ENCODE measurements around the gene DNAAF6.
"Not testable (repeated sequence)": the region's sequence is repeated elsewhere in the genome, so short reads cannot be mapped to it uniquely, and the experiment has no call there.

DNAAF6 gene

DNA sequence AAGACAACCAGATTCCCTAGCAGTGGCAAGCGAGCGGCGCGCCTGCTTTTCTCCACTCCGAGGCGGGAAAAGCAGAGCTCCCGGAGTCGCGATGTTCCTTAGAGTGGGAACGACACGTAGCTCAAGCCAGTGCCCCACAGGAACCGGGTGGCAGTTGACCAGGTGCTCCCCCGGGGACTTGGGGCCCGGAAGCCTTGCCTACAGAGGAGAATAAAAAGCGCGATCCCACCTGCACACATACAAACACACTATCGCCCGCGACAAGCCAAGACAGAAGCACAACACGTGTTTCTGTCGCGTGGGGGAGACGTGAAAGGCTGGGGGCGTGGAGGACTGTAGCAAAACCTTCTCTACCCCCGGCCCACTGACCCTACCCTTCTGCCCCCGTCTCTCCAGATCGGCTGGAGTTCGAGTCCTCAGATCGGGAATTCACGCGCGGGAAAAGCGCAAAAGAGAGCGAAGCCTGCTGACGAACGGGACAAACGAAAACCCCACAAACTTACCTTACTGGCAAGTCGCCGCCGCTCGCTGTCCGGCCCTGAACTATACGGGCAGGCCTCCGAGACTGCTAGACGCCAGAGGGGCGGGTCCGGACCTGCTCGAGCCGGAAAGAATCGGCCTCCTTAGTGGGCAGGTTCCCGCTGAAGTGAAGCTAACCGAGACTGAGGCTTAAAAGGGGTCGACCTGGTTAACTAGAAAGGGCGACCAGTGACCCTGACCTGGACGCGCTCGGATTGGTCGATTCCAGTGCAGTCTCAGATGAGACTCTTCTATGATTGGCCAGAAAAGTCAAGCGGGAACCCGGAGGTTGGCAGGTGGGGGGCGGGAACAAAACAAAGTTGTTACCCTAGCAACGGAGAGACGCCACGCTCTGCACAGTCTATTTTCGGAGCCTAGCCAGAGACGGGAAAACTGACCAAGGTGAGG lies at the start of gene DNAAF6, which contains the start of gene NUP62CL:
TSS of gene DNAAF6 (plus strand) at position 842 of the 927 bp plus-strand sequence. CDS start 6,265 bp downstream, outside the sequence.
TSS of gene NUP62CL (minus strand) at position 664 of the 927 bp plus-strand sequence. CDS start 31,287 bp downstream, outside the sequence.
- Histone ChIP-seq H3K9ac (ENCODE audit: low read length) (peak within 1 kb of the TSS; percentile 79), H3K27ac (ENCODE audit: low read depth, low read length) (no peak within 1 kb of the TSS), H3K4me3 (ENCODE audit: low read depth, low read length) (peak within 1 kb of the TSS; percentile 87), H3K9me3 (ENCODE audit: control insufficient read depth, insufficient read depth, low read depth, low read length) (no peaks in the 10 kb centered on the region), H3K36me3 (ENCODE audit: control insufficient read depth, insufficient read depth, low read length) (no peaks in the 10 kb centered on the region), H3K4me1 (ENCODE audit: control insufficient read depth, insufficient read depth, low read length) (peaks cover 16% of the 10 kb centered on the region), H3K27me3 (ENCODE audit: control insufficient read depth, insufficient read depth, low read length) (0 out of 2 replicates have a peak, but pooled peaks cover 3% of the 10 kb centered on the region)

GRCh38 chrX:107157618-107158017 lies 48.8 kb upstream of the DNAAF6 start:
- H3K36me3 ChIP-seq (ENCODE audit: control insufficient read depth, insufficient read depth, low read length); H3K27ac ChIP-seq (ENCODE audit: low read depth, low read length); H3K9me3 ChIP-seq (ENCODE audit: control insufficient read depth, insufficient read depth, low read depth, low read length); H3K9ac ChIP-seq (ENCODE audit: low read length); H3K4me3 ChIP-seq (ENCODE audit: low read depth, low read length); H3K4me1 ChIP-seq (ENCODE audit: control insufficient read depth, insufficient read depth, low read length); H3K27me3 ChIP-seq (ENCODE audit: control insufficient read depth, insufficient read depth, low read length): not testable (repeated sequence)

DNA sequence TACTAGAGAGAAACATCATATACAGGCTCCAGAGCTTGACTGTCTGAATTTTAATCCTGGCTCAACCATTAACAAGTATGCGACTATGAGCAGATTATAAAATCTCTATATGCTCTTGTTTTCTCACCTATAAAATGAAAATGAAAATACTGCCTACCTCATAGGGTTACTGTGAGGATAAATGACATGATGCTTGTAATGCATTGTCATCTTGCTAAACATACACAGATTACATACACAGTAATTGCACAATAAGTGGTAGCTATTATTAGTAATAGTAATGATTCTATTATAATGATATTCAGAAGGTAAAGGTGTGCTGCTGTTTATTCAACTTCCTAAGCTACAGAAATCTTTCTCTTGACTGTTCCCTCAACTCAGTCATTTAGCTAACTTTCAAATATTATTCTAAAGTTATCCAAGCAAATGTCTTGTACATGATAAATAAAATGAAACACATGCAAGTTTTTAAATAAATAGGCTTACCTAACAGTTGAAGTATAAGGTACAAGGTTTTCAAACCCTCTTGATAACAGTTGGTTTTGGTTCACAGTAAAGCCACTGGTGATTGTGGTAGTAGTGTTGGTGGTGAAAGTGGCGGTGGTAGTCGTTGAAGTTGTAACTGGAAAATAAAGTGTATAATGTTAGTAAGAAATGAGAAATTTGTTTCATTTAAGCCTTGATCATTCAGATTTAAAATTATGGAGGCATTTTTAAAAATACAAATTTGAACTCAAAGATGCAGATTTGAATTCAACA lies 39.1 kb upstream of the DNAAF6 start:
- H3K9ac ChIP-seq (ENCODE audit: low read length): no peak overlapping the region
- no peaks in the 10 kb centered on the region; the same call in 1 of the 2 replicates for H3K27me3 ChIP-seq (ENCODE audit: control insufficient read depth, insufficient read depth, low read length)
- no peaks in the 10 kb centered on the region for H3K36me3 ChIP-seq (ENCODE audit: control insufficient read depth, insufficient read depth, low read length)

DNA sequence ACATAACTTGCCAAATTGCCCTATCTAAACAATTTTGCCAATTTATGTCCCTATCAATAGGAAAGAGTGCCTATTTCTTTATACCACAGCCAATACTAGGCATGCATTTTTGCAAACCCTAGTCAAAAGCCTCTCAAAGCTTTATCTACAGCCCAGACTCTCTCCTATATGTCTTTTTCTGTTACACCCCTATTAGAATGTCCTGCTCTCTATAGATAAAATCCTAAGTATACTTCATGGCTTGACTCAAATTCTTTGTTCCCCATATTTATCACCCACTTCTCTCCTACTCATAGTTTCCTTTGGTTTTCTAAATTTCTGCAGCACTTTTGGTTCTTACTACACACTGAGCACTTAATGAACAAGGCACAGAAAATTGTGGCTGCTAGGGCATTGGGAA lies 38.2 kb upstream of the DNAAF6 start:
- no peak overlapping the region for H3K27ac ChIP-seq (ENCODE audit: low read depth, low read length)
- H3K4me3 ChIP-seq (ENCODE audit: low read depth, low read length): no peak overlapping the region
- H3K27me3 ChIP-seq (ENCODE audit: control insufficient read depth, insufficient read depth, low read length): no peaks in the 10 kb centered on the region; the same call in 1 of the 2 replicates
- H3K9ac ChIP-seq (ENCODE audit: low read length): no peak overlapping the region
- H3K36me3 ChIP-seq (ENCODE audit: control insufficient read depth, insufficient read depth, low read length): no peaks in the 10 kb centered on the region
- no peaks in the 10 kb centered on the region for H3K9me3 ChIP-seq (ENCODE audit: control insufficient read depth, insufficient read depth, low read depth, low read length)
- no peaks in the 10 kb centered on the region for H3K4me1 ChIP-seq (ENCODE audit: control insufficient read depth, insufficient read depth, low read length)

More for the DNA sequence above, 39.1 kb upstream of the DNAAF6 start:
- Histone ChIP-seq H3K27ac (ENCODE audit: low read depth, low read length) (no peak overlapping the region), H3K4me3 (ENCODE audit: low read depth, low read length) (no peak overlapping the region), H3K9me3 (ENCODE audit: control insufficient read depth, insufficient read depth, low read depth, low read length) (no peaks in the 10 kb centered on the region), H3K4me1 (ENCODE audit: control insufficient read depth, insufficient read depth, low read length) (no peaks in the 10 kb centered on the region)

GRCh38 chrX:107168712-107169111 lies 37.7 kb upstream of the DNAAF6 start:
- Histone ChIP-seq H3K9ac (ENCODE audit: low read length) (no peak overlapping the region), H3K4me1 (ENCODE audit: control insufficient read depth, insufficient read depth, low read length) (no peaks in the 10 kb centered on the region), H3K36me3 (ENCODE audit: control insufficient read depth, insufficient read depth, low read length) (no peaks in the 10 kb centered on the region), H3K4me3 (ENCODE audit: low read depth, low read length) (no peak overlapping the region), H3K27me3 (ENCODE audit: control insufficient read depth, insufficient read depth, low read length) (no peaks in the 10 kb centered on the region; the same call in 1 of the 2 replicates), H3K9me3 (ENCODE audit: control insufficient read depth, insufficient read depth, low read depth, low read length) (no peaks in the 10 kb centered on the region), H3K27ac (ENCODE audit: low read depth, low read length) (no peak overlapping the region)

GRCh38 chrX:107171369-107172102 lies 34.9 kb upstream of the DNAAF6 start:
- no peak overlapping the region for H3K9ac ChIP-seq (ENCODE audit: low read length)
- H3K9me3 ChIP-seq (ENCODE audit: control insufficient read depth, insufficient read depth, low read depth, low read length): no peaks in the 10 kb centered on the region
- no peaks in the 10 kb centered on the region for H3K4me1 ChIP-seq (ENCODE audit: control insufficient read depth, insufficient read depth, low read length)
- no peak overlapping the region for H3K27ac ChIP-seq (ENCODE audit: low read depth, low read length)
- H3K4me3 ChIP-seq (ENCODE audit: low read depth, low read length): no peak overlapping the region
- H3K27me3 ChIP-seq (ENCODE audit: control insufficient read depth, insufficient read depth, low read length): no peaks in the 10 kb centered on the region; the same call in 1 of the 2 replicates
- no peaks in the 10 kb centered on the region for H3K36me3 ChIP-seq (ENCODE audit: control insufficient read depth, insufficient read depth, low read length)

GRCh38 chrX:107197319-107197718 lies 9.1 kb upstream of the DNAAF6 start:
- no peaks in the 10 kb centered on the region for H3K36me3 ChIP-seq (ENCODE audit: control insufficient read depth, insufficient read depth, low read length)
- H3K4me1 ChIP-seq (ENCODE audit: control insufficient read depth, insufficient read depth, low read length): no peaks in the 10 kb centered on the region
- H3K4me3 ChIP-seq (ENCODE audit: low read depth, low read length): no peak overlapping the region
- no peak overlapping the region for H3K27ac ChIP-seq (ENCODE audit: low read depth, low read length)
- no peak overlapping the region for H3K9ac ChIP-seq (ENCODE audit: low read length)
- H3K9me3 ChIP-seq (ENCODE audit: control insufficient read depth, insufficient read depth, low read depth, low read length): no peaks in the 10 kb centered on the region
- H3K27me3 ChIP-seq (ENCODE audit: control insufficient read depth, insufficient read depth, low read length): no peaks in the 10 kb centered on the region; the same call in 1 of the 2 replicates

DNA sequence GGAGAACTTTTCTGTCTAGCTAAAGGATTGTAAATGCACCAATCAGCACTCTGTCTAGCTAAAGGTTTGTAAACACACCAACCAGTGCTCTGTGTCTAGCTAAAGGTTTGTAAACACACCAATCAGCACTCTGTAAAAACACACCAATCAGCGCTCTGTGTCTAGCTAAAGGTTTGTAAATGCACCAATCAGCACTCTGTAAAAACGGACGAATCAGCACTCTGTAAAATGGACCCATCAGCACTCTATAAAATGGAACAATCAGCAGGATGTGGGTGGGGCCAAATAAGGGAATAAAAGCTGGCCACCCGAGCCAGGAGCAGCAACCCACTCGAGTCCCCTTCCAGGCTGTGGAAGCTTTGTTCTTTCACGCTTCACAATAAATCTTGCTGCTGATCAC lies 8.3 kb upstream of the DNAAF6 start:
- H3K4me3 ChIP-seq (ENCODE audit: low read depth, low read length); H3K27ac ChIP-seq (ENCODE audit: low read depth, low read length); H3K27me3 ChIP-seq (ENCODE audit: control insufficient read depth, insufficient read depth, low read length); H3K9ac ChIP-seq (ENCODE audit: low read length); H3K36me3 ChIP-seq (ENCODE audit: control insufficient read depth, insufficient read depth, low read length); H3K9me3 ChIP-seq (ENCODE audit: control insufficient read depth, insufficient read depth, low read depth, low read length); H3K4me1 ChIP-seq (ENCODE audit: control insufficient read depth, insufficient read depth, low read length): not testable (repeated sequence)

DNA sequence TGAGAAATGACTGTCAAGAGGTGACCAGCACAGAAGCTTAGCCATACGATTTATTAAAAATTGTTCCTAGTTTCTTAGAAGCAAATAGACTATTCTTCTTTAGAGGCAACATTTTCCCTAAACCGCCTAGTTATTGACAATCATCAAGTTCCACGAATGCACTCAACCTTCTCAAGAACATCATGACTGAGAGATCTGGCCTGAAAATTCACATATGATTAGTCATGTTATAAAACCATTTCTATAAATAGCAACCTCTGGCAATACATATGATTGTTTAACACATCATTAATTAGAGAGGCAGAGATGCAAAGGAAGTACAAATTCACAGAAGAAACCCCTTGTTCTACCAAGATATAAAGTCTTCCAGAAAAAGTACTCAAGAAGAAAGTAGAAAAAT lies 6.9 kb upstream of the DNAAF6 start:
- Histone ChIP-seq H3K9me3 (ENCODE audit: control insufficient read depth, insufficient read depth, low read depth, low read length) (no peaks in the 10 kb centered on the region), H3K9ac (ENCODE audit: low read length) (no peak overlapping the region), H3K36me3 (ENCODE audit: control insufficient read depth, insufficient read depth, low read length) (no peaks in the 10 kb centered on the region), H3K4me3 (ENCODE audit: low read depth, low read length) (no peak overlapping the region), H3K27ac (ENCODE audit: low read depth, low read length) (no peak overlapping the region), H3K4me1 (ENCODE audit: control insufficient read depth, insufficient read depth, low read length) (peaks cover 5% of the 10 kb centered on the region), H3K27me3 (ENCODE audit: control insufficient read depth, insufficient read depth, low read length) (no peaks in the 10 kb centered on the region)

DNA sequence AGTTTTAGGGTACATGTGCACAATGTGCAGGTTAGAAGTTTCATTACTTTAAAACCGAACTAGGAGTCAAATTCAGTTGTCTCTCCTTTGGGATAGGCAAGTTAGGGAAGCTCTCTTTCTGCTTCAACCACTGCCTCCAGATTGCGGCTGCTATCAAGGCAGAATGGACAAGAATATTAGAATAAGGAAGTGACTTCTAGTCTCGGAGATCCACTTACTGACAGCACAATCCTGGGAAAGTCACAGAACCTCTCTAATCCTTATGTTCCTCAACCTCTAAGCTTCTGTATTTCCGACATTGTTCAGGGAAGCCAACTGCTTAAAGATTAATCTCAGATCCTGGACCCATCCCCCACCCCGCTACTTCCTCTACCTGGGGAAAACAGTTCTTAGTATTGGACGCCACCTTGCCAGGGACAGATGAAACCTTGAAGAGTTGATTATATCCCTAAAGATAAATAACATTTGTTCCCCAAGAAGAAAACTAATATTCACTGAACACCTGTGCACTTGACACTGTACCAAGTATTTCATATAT lies 2.3 kb upstream of the DNAAF6 start:
- Histone ChIP-seq H3K4me3 (ENCODE audit: low read depth, low read length) (no peak overlapping the region), H3K36me3 (ENCODE audit: control insufficient read depth, insufficient read depth, low read length) (no peaks in the 10 kb centered on the region), H3K4me1 (ENCODE audit: control insufficient read depth, insufficient read depth, low read length) (peaks cover 8% of the 10 kb centered on the region), H3K27ac (ENCODE audit: low read depth, low read length) (no peak overlapping the region), H3K9ac (ENCODE audit: low read length) (no peak overlapping the region), H3K27me3 (ENCODE audit: control insufficient read depth, insufficient read depth, low read length) (0 out of 2 replicates have a peak, but pooled peaks cover 3% of the 10 kb centered on the region), H3K9me3 (ENCODE audit: control insufficient read depth, insufficient read depth, low read depth, low read length) (no peaks in the 10 kb centered on the region)
